ENCODE results near the gene ANKRD13A.
"Not testable (repeated sequence)": the region's sequence is repeated elsewhere in the genome, so short reads cannot be mapped to it uniquely, and the experiment has no call there.

Gene ANKRD13A

DNA sequence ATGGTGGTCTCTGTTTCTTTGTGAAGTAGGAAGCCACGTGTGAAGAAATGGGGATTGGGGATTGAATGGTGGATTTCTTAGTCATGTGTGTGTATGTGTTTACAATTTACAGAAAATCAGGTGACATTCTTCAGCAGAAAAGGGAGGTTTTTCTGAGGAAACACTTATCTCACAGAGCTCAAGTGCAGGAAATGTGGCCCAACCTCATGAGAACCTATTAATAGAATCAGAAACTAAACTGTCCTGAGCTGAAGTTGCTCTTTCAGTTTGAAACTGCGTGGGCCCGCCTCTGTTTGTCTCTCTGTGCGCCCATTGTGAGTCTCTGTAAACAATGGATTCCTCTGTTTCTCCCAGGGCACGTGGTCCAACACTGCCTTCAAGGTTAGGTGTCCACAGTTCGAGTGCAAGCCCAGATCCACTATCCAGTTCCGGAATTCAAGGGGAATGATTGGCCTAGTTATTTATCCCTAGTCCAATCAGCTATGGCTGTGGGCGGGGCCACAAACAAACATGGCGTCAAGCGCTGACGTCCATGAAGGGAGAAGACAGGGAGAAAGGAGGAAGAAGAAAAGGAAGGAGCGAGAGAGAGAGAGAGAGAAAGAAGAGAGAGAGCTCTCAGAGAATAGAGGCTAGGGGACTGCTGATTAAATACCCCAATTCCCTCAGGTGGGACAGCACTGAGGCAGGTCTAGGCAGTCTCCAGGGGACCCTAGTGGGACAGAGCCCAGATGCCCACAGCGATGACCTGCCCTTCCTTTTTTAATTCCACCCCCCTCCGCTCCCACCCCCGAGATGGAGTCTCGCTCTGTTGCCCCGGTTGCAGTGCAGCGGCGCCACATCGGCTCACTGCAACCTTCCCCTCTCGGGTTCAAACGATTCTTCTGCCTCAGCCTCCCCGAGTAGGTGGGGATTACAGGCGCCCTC, 80.5 kb downstream of the ANKRD13A start:
- no peak for DNase-seq (ENCODE audit: low spot score)

DNA sequence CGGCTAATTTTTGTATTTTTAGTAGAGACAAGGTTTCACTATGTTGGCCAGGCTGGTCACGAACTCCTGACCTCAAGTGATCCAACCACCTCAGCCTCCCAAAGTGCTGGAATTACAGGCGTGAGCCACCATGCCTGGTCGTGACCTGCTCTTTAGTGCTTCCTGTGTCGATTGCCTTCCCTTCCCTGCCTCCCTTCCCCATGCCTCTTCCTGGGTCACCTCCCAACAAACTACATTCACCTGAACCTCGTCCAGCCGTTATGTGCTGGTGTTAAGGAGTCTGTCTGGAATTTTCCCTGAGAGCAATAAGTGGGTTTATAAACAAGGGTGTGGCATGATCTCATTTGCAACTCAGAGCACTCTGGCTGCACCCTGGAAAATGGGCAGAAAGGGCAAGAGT, 81.2 kb downstream of the ANKRD13A start:
- DNase-seq (ENCODE audit: low spot score) = no peak

DNA sequence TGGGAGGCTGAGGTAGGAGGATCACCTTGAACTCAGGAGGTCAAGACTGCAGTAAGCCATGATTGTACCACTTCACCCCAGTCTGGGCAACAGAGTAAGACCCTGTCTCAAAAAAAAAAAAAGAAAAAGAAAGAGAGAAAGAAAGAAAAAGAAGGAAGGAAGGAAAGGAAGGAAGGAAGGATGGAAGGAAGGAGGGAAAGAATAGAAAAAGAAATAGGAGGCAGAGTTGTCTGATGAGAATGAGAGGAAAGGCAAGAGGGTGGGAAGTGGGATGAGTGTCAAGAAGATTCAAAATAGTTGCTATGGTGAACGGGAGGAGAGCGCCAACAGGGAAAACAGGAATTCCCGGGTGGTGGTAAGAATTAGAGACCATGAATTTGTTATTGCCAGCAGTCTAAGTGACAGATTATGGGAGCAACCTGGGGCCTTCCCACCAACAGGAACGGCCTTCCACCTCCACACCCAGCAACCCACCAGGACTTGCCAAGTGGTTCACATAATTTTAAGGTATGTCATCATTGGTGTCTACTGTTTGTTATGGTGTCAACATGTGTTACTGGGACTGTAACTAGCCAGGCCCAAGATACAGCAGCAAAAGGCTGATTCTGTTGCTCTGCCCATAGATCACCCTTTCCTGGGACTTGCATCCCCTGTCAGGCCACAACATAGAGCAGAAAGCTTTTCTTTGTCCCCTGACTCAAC, 85.2 kb downstream of the ANKRD13A start:
- no peak for DNase-seq (ENCODE audit: low spot score)

DNA sequence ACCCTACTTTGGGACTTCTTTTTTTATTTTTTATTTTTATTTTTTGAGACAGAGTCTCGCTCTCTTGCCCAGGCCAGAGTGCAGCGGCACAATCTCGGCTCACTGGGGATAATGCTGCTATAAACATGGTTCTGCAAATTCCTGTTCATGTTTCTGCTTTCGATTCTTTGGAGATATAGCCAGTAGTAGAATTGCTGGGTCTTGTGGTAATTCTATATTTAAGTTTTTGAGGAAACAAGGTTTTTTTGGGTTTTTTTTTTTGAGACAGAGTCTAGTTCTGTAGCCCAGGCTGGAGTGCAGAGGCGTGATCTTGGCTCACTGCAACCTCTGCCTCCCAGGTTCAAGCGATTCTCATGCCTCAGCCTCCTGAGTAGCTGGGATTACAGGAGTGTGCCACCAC, 89.0 kb downstream of the ANKRD13A start:
- DNase-seq (ENCODE audit: low spot score) = not testable (repeated sequence)

DNA sequence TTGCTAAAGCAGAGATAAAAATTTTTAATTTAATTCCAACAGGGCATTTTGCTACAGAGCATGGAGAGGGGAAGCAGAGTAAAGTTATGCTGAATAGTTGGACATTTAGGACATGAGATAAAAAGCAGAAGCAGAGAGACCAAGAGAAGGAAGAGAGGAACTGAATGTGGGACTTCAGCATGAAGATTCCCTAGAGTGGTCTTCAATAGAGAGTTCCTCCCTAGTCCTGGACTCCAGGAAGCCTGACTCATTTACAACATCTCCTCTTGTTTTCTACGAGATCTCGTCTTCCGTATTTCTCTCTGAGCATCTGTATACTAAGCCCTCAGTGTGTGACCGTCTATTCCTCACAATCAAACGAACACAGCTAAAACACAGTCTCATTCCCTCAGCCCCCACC, 89.7 kb downstream of the ANKRD13A start:
- no peak for DNase-seq (ENCODE audit: low spot score)

All from GM03348 (cell line).